PC-3 (cell line): ENCODE measurements around the gene CSNK1A1. TPM values are rescaled to one million over a fixed set of nuclear protein-coding genes. Genes with fewer than 3 reads are reported as not detected.
"Not testable (repeated sequence)": the region's sequence is repeated elsewhere in the genome, so short reads cannot be mapped to it uniquely, and the experiment has no call there.

Experiments used
- ATAC-seq: fragments of 200-7000 bp; cut with Tn5 transposase; 2 replicates; pipeline ENCODE4 v1.9.1; 2020; ENCODE audit warnings: mild to moderate bottlenecking, moderate library complexity
- BruUV-seq: library from RNA; stranded (reverse); fragments of 400-500 nt; replicated peaks from 2 replicates; lab custom pipeline; 2021; lab: Mats Ljungman, UMichigan
- CTCF ChIA-PET: fragments of 300-600 bp; sonication (Branson Sonifier 250); formaldehyde crosslinking; loops from one replicate; lab custom pipeline; 2022; ENCODE audit warnings: antibody characterized with exemption; lab: Charles Lee
- POLR2A ChIA-PET: fragments of 300-600 bp; sonication (Branson Sonifier 250); formaldehyde crosslinking; loops from one replicate; lab custom pipeline; 2022; ENCODE audit warnings: antibody characterized with exemption; ENCODE audit not compliant: unreplicated experiment; lab: Charles Lee
- DNase-seq: peaks from one replicate; pipeline ENCODE4 v3.0.0-alpha.2; 2015
- H2AFZ ChIP-seq: fragments of 300-600 bp; sonication (generic); 2 replicates; pipeline ENCODE4 v1.6.0; 2016; ENCODE audit warnings: antibody characterized with exemption, low read length
- H3F3A ChIP-seq: fragments of 300-600 bp; sonication (generic); one replicate; pipeline ENCODE4 v1.6.0; 2017; ENCODE audit warnings: antibody characterized with exemption, low read length, control low read depth, mild to moderate bottlenecking; ENCODE audit not compliant: unreplicated experiment
- H3K27ac ChIP-seq: fragments of 300-600 bp; sonication (generic); 2 replicates; pipeline ENCODE4 v1.5.1; 2016; ENCODE audit warnings: mild to moderate bottlenecking, low read length
- H3K27me3 ChIP-seq: fragments of 300-600 bp; sonication (generic); 2 replicates; pipeline ENCODE4 v1.6.1; 2016; ENCODE audit warnings: low read length, mixed read lengths
- H3K36me3 ChIP-seq: fragments of 300-600 bp; sonication (generic); 2 replicates; pipeline ENCODE4 v1.6.1; 2016; ENCODE audit warnings: low read depth, mixed run types, low read length, mixed read lengths
- H3K4me1 ChIP-seq: fragments of 300-600 bp; sonication (generic); 2 replicates; pipeline ENCODE4 v1.5.1; 2016; ENCODE audit warnings: low read length; ENCODE audit not compliant: insufficient read depth
- H3K4me2 ChIP-seq: fragments of 300-600 bp; sonication (generic); 2 replicates; pipeline ENCODE4 v1.6.0; 2016; ENCODE audit warnings: low read length
- H3K4me3 ChIP-seq: fragments of 300-600 bp; sonication (generic); 2 replicates; pipeline ENCODE4 v1.5.1; 2016; ENCODE audit warnings: mild to moderate bottlenecking, low read length, mixed read lengths
- H3K79me2 ChIP-seq: fragments of 300-600 bp; sonication (generic); 2 replicates; pipeline ENCODE4 v1.6.1; 2017; ENCODE audit warnings: low read length, mixed read lengths
- H3K9ac ChIP-seq: fragments of 300-600 bp; sonication (generic); 2 replicates; pipeline ENCODE4 v1.6.0; 2016; ENCODE audit warnings: mild to moderate bottlenecking, low read length
- H3K9me2 ChIP-seq: fragments of 300-600 bp; sonication (generic); replicated peaks from 2 replicates; pipeline ENCODE4 v1.6.1; 2016; ENCODE audit warnings: mixed run types, low read length, mixed read lengths
- H3K9me3 ChIP-seq: fragments of 300-600 bp; sonication (generic); 2 replicates; pipeline ENCODE4 v1.6.1; 2016; ENCODE audit warnings: low read length, mixed read lengths
- H4K20me1 ChIP-seq: fragments of 300-600 bp; sonication (generic); 2 replicates; pipeline ENCODE4 v1.6.1; 2016; ENCODE audit warnings: low read length, mixed read lengths
- EZH2 ChIP-seq: fragments of 300-600 bp; sonication (generic); IDR thresholded peaks from one replicate; pipeline ENCODE4 v1.6.1; 2017; ENCODE audit warnings: antibody characterized with exemption, mild to moderate bottlenecking, low read length; ENCODE audit not compliant: unreplicated experiment
- EZH2phosphoT487 ChIP-seq: fragments of 300-600 bp; sonication (generic); IDR thresholded peaks from 2 replicates; pipeline ENCODE4 v1.6.1; 2018; ENCODE audit warnings: mild to moderate bottlenecking, antibody characterized with exemption, low read length, borderline replicate concordance
- intact Hi-C: fragments of 100-400 bp; cut with micrococcal nuclease; formaldehyde crosslinking; loops from 2 replicates; pipeline ENCODE4 v1.9.0; 2023
- total RNA-seq: library from RNA; depleted of rRNA; stranded (reverse); fragments of >200 nt; gene quantifications from 2 replicates; pipeline ENCODE4 v1.2.3, GENCODE V29; 2014
- TF ChIP-seq, protein P1 (sequence below): fragments of 300-600 bp; sonication (generic); conservative IDR thresholded peaks from 2 replicates; pipeline ENCODE4 v1.5.1; 2017; ENCODE audit warnings: antibody characterized with exemption, low read depth, mild to moderate bottlenecking, low read length

The CSNK1A1 gene
- total RNA-seq, 1 experiment from 2014 or later = 586 TPM

DNA sequence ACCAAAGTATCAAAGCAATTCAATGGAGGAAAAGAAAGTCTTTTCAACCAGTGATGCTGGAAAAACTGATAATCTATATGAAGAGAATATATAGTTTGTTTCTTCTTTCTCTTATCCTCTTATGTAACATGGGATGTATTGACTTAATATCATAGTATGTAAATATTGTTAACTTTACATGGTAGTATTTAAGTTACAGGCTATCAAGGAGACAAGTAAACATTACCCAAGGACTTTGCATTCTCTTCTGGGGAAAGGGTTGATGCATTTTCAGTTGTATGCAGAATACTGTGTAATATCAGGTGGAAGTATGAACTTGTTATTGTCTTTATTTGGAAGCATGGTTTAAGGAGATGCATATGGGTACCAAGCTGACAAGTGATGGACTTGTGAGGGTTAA, 20.9 kb upstream of the CSNK1A1 start:
- CTCF ChIA-PET = interaction anchor here (0.6 kb wide), 1 partner anchor 10 kb away, joined by 3 read pairs; no protein-coding TSS in a partner anchor
- POLR2A ChIA-PET = no interaction called here
- no peaks in the 10 kb centered on the region for H3F3A ChIP-seq
- no peak overlapping the region for H3K27ac ChIP-seq
- H3K9ac ChIP-seq = no peak overlapping the region
- no peaks in the 10 kb centered on the region for H3K27me3 ChIP-seq
- no peaks in the 10 kb centered on the region for H4K20me1 ChIP-seq
- H3K79me2 ChIP-seq = no peaks in the 10 kb centered on the region
- no peak for DNase-seq
- no peak for TF ChIP-seq EZH2
- TF ChIP-seq, protein P1, sequence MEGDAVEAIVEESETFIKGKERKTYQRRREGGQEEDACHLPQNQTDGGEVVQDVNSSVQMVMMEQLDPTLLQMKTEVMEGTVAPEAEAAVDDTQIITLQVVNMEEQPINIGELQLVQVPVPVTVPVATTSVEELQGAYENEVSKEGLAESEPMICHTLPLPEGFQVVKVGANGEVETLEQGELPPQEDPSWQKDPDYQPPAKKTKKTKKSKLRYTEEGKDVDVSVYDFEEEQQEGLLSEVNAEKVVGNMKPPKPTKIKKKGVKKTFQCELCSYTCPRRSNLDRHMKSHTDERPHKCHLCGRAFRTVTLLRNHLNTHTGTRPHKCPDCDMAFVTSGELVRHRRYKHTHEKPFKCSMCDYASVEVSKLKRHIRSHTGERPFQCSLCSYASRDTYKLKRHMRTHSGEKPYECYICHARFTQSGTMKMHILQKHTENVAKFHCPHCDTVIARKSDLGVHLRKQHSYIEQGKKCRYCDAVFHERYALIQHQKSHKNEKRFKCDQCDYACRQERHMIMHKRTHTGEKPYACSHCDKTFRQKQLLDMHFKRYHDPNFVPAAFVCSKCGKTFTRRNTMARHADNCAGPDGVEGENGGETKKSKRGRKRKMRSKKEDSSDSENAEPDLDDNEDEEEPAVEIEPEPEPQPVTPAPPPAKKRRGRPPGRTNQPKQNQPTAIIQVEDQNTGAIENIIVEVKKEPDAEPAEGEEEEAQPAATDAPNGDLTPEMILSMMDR = no peak
- no peak for TF ChIP-seq EZH2phosphoT487
- ATAC-seq = no peak
- H3K4me1 ChIP-seq = no peaks in the 10 kb centered on the region
- no TSS peak for BruUV-seq
- no peak overlapping the region for H3K4me2 ChIP-seq
- H3K4me3 ChIP-seq = no peak overlapping the region
- no peak overlapping the region for H2AFZ ChIP-seq
- H3K9me3 ChIP-seq = no peaks in the 10 kb centered on the region
- intact Hi-C loops = no loop called here
- H3K9me2 ChIP-seq = no peaks in the 10 kb centered on the region
- no peaks in the 10 kb centered on the region for H3K36me3 ChIP-seq

DNA sequence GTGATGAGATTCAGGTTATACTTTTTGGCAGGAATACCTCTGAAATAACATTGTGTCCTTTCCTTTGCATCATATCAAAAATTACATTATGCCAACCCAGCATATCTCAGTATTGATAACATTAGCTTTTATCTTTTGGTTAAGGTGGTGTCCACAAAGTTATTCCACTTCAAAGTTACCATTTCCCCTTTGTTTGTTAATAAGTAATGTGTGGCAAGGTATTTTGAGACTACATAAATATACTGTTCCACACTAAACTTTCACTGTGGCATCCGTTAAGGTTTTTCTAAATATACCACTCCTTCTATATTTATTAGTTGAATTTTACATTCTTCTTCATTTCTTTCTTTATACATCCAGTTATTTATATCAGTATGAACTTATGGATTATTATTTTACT, 16.0 kb upstream of the CSNK1A1 start:
- ChIA-PET CTCF (no interaction called here), POLR2A (interaction anchor here (0.6 kb wide), 1 partner anchor 78 kb away, joined by 3 read pairs; no protein-coding TSS in a partner anchor)
- H3K27me3 ChIP-seq = no peaks in the 10 kb centered on the region
- no peaks in the 10 kb centered on the region for H3K9me2 ChIP-seq
- H2AFZ ChIP-seq = no peak overlapping the region
- H3K4me2 ChIP-seq = no peak overlapping the region
- BruUV-seq = no TSS peak
- no peak overlapping the region for H3K4me3 ChIP-seq
- H3K79me2 ChIP-seq = no peaks in the 10 kb centered on the region
- peaks cover 23% of the 10 kb centered on the region for H3K4me1 ChIP-seq
- no peaks in the 10 kb centered on the region for H3K9me3 ChIP-seq
- intact Hi-C loops = loop anchor here (10.0 kb wide), 1 partner anchor 432 kb away; no protein-coding TSS in a partner anchor
- H3K27ac ChIP-seq = no peak overlapping the region
- ATAC-seq (no peak), DNase-seq (no peak)
- H4K20me1 ChIP-seq = no peaks in the 10 kb centered on the region
- peaks cover 3% of the 10 kb centered on the region for H3F3A ChIP-seq
- no peak overlapping the region for H3K9ac ChIP-seq
- TF ChIP-seq EZH2phosphoT487 (no peak), EZH2 (no peak)
- TF ChIP-seq, protein P1 = no peak
- no peaks in the 10 kb centered on the region for H3K36me3 ChIP-seq

DNA sequence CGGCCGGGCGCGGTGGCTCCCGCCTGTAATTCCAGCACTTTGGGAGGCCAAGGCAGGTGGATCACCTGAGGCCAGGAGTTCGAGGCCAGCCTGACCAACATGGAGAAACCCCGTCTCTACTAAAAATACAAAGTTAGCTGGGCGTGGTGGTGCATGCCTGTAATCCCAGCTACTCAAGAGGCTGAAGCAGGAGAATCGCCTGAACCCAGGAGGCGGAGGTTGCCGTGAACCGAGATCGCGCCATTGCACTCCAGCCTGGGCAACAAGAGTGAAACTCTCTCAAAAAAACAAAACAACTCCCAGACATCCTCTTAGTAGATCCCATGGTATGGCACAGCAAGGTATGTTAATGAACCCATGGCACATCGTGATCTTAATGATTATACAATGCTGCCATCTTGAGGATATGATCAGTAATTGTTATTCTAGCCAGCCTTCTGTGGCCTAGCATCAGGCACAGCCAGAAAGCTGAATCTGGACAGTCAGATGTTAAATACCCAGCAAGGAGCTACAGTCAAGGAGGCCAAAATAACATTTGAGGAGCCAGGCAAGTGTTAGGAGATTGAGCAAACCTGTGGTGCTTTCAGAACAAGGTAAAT, 13.4 kb upstream of the CSNK1A1 start:
- H3K36me3 ChIP-seq, H4K20me1 ChIP-seq, H3K27ac ChIP-seq, H3K79me2 ChIP-seq, BruUV-seq, H3K27me3 ChIP-seq, H3F3A ChIP-seq, H3K4me3 ChIP-seq, H3K9me3 ChIP-seq, H3K9me2 ChIP-seq: not testable (repeated sequence)
- CTCF ChIA-PET = interaction anchor here (0.6 to 2.7 kb wide), 8 partner anchors 42 to 193 kb away, joined by 3 to 17 read pairs (median 4); no protein-coding TSS in a partner anchor
- H3K4me1 ChIP-seq = peaks cover 41% of the 10 kb centered on the region
- peak overlapping the region; percentile 2; the same call in 1 of the 2 replicates for H3K9ac ChIP-seq
- intact Hi-C loops = loop anchor here (1.0 to 10.0 kb wide), 6 partner anchors 54 to 430 kb away; no protein-coding TSS in a partner anchor
- DNase-seq (peak; percentile 97), ATAC-seq (peak; percentile 65)
- TF ChIP-seq, protein P1 = peak; percentile 89
- 0 out of 2 replicates have a peak overlapping the region, but pooled peaks have one; percentile 16 for H2AFZ ChIP-seq
- peak overlapping the region; percentile 7; the same call in 1 of the 2 replicates for H3K4me2 ChIP-seq
- POLR2A ChIA-PET = interaction anchor here (0.5 kb wide), 1 partner anchor 70 kb away, joined by 4 read pairs; no protein-coding TSS in a partner anchor
